ENCODE results near the gene USP7.

USP7 gene

DNA sequence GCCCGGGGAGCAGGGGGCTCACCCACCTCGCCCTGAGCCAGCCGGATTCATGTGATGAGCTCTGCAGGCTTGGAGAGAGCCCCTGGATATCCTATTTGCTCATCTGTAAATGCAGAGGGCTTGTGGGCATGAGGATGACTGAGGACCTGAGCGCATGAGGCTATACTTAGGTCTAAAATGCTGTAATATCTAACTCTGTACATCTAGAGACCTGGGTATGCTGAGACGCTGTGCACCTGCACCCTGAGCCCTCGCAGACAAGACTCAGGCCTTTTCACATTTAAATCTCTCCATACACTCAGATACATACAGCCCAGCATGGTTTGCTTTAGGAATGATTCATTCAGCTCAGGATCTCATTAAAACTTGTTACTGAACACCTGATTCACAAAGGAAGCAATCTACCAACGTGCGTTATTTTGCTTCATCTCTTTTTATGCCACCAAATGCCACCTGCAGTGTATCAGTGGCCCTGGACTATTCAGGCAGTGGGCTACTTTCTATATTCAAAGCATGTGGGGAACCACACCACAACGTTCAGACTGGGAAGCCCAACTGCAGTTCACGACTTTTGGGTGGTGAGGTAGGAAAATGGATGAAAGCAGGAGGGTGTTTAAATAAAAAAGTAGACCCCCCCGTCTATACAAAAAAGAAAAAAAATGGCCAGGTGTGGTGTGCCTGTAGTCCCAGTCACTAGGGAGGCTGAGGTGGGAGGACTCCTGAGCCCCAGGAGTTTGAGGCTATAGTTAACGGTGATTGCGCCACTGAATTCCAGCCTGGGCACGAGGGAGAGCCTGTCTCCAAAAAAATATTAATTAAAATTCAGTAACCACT is 12.0 kb downstream of the USP7 start:
- DNase-seq = no peak

DNA sequence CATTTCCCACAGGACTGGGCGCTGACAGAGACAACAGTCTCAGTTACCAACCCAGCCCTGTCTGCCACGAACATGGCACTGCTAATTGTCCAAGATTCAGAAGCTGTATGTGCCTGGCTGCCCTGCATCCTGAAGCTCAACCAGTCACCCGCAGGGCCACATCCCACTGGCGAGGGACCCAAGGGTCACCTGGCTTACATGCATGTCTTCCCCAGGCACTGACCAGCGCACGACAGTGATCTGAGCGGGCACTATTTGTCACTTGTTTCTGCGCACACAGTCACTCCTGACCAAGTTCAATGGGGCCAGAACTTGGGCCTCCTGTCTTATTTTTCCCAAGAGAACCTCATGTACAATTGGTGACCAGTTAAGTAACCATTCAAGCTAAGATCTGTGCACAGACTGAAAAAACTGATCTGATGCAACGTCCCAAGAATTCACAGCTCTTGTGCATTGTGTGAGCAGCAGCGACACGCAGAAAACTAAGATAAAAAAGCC is 13.1 kb downstream of the USP7 start:
- DNase-seq = no peak

DNA sequence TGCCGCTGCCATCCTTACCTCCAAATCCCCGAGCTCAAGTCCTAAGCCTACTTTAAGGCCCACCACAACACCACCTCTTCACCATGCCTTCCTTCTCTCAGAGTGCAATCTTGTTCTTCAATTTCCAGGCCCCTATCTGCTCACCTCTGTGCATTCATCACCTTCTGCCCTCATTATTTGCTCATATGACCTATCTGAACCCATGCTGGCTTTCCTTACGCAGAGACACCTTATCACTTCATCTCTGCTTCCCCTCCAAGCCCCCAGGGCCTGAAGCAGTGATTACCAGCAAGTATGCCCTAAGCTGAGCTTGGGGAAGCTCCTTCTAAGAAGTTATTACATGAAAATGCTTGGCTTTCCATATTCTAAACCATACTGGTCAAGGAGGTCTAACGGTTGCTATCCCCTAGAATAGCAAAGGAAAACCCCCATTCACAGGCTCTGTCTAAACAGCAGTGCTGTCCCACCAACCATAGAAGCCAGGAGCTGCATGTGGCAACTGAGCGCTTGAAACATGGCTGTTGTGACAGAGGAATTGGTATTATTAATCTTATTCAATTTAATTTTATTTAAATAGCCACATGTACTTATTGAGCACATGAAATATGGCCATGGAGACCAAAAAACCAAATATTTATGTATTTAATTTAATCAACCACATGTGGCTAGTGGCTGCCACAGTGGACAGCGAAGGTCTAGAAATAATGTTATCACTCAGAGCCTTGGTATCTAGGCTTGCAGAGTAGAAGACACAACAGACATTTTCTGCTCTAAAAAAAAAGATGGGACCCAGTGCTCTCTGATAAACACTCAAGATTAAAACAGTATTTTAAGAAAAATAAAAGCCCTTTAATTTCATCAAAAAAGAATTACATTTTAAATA is 13.9 kb downstream of the USP7 start:
- DNase-seq = no peak

DNA sequence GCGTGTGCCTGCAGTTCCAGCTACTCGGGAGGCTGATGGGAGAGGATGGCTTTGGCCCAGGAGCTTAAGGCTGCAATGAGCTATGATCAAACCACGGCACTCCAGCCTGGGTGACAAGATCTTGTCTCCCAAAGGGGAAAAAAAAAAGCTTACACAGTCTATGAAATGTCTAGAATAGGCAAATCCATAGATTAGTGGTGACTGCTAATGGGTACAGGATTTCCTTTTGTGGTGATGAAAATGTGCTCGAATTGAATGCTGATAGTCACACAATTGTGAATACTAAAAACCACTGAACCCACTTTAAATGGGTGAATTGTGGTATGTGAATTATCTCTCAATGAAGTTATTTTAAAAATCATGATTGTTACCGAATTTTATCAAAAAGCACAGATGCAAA is 14.9 kb downstream of the USP7 start:
- DNase-seq = no peak

DNA sequence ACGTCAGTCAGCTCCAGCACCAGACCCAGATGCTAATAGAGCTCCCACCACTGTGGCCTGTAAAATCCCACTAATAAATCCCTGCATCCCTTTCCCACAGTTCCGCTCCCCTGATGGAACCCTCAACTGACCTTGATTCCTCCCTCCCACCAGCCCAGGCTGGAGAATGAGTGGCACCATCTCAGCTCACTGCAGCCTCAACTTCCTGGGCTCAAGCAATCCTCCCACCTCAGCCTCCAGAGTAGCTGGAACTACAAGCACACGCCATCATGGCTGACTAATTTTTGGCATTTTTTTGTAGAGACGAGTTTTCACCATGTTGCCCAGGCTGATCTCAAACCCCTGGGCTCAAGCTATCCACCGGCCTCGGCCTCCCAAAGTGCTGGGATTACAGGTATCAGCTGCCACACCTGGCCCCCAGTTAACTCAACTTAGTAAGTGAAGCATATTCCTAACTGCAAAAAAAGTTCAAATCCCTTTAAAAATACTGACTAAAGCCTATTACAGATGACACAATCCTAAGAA is 15.6 kb downstream of the USP7 start:
- DNase-seq = no peak

DNA sequence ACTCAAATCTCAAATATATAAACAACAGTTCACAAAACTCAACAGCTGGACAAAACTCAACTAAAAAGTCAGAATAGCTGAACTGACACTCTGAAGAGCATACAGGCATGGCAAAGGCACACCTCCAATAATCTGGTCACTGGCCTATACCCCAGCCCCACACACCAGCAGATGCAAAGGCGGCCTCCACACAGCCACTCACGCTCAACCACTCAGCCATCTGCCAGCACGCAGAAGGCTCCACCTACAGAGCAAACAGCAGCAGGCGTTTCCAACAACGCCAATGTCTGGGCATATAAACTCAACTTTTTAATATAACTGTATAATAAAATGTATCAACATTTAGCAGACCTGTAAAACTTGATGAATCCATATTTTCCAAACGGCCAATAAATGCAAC is 17.2 kb downstream of the USP7 start:
- DNase-seq = no peak

DNA sequence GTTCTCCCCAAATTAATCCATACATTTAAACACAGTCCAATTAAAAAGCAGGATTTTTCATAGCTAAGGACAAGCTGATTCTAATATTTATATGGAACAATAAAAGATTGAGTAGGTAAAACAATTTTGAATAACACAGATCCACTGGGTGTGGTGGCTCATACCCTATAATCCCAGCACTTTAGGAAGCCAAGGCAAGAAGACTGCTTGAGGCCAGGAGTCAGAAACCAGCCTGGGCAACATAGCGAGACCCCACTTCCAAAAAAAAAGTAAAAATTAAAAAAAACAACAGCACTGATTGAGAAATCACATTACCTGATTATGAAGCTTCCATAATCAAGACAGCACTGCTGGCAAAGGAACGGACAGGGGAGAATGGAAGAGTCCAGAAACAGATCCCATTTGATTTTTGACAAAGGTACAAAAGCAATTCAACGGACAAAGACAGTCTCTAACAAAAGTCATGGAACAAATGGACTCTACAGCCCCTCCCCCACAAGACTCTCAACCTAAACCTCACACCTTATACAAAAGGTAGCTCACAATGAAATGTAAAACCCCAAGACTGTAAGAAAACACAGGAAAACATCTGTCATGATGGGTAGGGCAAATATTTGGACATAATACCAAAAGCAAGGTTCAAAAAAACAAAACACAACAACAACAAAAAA is 17.9 kb downstream of the USP7 start:
- DNase-seq = no peak

DNA sequence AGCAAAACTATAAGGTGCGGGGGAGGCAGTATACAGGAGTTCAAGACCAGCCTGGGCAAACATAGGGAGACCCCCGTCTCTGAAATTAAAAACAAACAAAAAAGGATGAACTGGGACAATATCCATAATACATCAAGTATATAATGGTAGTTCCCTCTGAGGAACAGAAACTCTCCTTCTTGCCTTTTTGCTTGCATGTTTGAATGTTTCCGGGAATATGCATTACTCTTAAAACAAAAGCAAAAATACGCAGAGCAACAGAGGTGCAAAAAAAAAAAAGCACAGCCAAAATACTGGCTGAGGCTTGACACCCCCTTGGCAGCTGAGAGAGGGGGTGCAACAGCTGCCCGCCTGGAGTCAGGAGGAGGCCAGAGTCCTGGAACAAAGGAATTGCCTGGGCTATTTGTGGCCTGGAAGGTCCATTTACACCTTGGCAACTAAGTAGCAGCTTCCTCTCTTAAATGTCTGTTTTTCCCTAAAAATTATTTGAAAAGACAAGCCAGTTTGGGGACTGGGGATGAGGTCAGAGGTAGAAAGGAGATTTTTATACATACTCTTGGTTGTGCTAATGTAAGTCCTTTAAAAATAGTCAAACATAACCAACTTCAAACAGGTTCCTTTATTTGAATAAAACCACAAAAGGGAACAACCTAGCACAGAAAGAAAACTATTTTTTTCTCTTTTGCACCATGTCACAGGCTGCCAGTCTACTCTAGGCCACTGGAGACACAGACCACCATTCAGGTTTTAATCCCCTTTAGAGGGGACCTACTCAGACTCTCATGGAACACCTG is 19.5 kb downstream of the USP7 start:
- no peak for DNase-seq

DNA sequence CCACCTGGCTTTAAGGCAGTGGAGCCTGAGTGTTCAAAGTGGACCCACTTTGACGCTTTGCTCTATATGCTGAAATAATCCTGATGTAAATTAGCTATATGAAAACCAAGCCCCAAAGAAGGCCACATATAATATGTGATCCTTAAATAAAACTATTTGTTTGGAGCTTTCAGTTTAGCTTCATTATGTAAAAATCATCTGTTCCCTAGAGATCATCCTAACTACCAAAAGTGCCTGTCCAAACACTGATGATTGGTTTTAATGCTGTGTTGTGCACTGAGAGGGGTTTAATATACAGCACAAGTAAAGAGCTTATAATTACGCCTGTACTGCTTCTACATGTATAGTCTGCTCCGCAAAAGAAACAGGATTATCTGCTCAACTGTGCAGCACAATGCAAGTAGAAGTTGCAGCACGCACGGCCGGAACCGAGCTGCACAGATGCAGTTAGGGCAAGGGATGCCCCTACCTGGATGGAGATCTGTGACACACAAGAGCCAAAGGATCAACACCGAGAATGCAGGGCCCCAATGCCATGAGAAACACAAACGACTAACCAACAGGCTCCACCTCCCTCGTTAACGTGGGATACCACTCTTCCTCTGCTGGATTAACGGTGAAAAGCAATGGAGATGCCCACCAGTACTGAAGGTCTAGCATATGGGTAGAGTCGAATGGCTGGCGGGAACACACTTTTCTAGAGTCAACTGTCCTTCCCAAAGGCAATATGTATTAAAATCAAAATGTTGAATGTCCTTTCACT is 20.5 kb downstream of the USP7 start:
- DNase-seq = no peak

DNA sequence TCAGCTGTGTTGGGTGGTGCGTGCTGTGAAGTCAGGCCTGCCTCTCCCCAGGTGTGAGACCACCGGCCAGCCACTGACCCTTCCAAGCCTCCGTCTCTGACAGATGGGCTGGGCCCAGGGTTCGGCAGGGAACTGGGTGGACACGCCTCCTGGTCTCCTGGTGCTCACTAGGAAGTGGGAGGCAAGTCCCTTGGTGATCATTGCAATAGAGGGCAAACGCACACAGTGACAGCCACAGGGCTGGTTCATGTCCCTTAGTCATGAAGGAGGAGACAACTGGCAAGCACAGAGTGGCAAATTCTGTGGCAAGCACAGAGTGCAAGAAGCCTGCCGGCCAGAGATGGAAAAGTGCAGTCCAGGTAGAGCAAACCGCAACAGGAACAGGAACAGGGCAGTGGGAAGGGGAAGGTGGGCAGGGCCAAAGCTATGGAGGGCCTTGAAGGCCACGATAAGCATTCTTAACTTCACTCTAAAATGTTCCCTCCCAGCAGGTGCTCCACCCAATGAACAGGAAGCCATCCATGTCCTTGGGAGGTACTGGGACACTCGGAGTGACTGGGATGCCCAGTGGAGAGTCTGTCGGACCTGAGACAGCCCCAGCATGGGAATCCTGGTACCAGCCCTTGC is 21.9 kb downstream of the USP7 start:
- no peak for DNase-seq

DNA sequence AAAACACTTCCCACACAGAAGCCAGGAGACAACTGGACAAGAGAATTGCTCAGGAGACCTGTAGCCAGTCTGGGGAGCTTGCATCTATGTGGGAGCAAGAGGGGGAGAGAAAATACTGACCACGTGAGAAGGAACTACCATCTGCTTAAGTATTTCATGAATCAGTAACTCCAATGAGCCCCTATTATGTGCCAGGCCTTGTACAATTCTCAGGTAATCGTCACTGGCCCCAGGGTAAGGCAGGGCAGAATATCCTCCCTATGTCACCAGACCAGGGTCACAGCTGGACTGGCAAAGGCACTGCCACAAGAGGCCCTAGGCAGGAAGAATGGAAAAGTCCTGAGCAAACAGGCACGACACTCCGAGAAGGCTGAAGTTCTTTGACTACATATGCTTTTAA is 25.9 kb downstream of the USP7 start:
- DNase-seq = no peak

DNA sequence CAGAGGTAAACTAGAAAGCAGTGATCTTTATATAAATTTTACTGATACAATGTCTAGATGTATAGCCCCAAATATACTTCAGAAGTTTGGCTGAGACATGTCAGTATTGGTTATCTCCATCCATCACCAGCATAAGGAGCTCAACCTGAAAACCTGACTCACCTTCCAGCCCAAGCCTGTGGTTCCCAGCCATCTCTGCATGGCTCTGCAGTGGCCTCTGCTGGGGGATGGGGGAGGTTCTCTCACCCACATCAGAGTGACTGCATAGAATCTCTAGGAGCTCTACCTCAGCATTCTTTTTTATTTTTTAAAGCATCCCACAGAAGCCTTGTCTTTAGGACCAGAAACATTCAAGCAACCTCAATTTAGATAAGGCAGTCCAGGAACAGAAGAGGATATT is 27.3 kb downstream of the USP7 start:
- no peak for DNase-seq

DNA sequence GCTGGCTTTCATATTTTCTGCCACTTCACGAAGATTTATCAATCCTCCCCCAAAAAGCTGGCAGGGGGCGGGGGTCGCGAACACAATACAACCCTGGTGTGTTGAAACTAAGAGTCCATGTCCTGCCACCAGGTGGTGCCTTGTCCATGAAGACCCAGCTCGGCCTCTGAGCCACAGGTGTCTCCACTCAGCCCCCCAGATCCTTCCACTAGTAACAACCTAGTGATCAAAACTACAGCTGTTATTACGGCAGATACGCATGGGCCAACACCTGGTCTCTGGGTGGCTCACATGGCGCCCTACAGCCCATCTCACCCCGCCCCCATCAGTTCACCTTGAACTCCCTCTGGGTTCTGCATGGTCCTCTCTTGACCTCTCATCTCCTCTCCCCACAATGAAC is 27.7 kb downstream of the USP7 start:
- DNase-seq = no peak

DNA sequence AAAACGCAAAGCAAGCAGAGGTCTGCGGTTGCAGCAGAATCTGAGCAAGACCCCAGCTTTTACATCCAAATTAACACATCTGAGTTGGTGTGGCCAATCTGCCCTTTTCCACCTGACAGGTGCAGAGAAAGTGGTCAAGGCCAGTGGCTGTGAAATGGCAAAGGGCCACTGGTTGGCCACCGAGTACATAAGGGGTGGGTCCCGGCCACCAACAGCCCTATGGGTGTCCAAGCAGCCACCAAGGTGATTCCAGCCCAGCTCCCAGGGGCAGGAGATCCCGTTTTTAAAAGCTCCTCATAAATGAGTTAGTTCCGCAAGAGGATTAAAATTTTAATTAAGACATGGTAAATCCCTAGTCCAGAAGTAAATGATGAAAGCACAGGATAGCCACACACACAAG is 29.1 kb downstream of the USP7 start:
- no peak for DNase-seq

DNA sequence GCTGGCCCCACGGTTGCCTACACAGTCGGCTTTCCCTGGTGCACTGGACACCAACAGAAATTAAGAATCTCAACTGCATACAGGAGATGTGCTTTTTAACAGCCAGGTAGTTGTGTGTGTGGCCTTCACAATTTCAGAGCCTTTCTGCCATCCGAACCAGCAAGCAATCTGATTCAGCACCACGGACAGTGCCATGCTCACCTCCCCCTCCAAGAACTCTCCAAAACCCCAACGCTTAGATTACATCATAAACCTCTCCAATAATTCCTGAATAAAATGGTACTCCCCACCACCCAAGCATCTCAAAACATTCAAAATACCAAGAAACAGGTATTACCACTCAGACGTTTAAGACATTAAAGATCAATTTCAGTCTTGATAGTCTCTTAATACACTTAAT is 31.8 kb downstream of the USP7 start:
- DNase-seq = no peak

DNA sequence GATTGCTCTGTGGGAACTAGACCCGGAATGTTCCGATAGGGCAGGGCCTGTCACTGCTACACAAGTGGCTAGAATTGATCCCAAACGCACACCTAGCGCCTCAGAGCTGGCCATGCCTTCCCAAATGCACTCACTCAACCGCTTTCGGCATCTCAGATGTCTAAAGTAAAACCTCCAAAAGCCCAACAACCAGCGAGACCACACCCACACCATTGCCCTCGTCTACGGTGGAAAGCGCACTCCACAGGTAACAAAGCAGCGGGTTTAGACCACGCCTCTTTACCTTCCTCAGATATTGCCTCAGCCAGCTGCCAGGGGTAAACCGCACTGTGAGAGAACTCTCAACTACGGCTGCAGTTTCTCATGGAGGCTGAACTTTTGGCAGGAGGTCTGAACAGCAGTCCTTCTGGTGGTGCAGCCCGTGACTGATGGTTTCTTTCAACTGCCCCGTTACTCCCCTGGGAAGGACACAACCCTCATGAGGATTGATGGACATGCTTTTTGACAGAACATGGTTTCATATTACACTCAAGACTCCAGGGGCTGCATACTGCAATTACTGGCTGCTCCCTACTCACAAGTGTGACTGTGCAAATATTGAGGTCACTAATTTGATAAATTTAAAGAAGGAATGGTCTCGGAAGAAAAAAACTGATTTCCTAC is 34.5 kb downstream of the USP7 start:
- peak; percentile 18 for DNase-seq

DNA sequence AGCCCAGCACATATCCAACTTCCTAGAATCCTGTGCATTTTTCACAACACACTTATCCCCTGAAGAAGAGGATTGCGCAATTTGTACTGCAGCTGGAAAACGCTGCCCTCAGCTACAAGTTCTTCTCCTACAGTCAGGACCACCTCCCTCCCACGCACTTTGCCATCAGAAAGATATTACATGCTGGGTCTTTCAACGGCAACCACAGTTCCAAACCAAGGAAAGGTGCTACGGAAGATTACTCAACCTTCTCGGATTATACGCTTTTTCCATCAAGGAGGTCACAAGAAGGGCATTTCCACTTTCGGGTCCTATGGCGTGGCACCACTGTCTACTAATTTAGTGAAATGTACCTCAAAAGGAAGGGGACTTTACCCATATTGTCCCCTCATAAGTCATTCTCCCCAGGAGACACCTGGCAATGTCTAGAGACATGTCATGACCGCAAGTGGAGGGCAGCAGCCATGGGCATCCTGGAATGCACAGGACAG is 35.2 kb downstream of the USP7 start:
- DNase-seq = no peak

DNA sequence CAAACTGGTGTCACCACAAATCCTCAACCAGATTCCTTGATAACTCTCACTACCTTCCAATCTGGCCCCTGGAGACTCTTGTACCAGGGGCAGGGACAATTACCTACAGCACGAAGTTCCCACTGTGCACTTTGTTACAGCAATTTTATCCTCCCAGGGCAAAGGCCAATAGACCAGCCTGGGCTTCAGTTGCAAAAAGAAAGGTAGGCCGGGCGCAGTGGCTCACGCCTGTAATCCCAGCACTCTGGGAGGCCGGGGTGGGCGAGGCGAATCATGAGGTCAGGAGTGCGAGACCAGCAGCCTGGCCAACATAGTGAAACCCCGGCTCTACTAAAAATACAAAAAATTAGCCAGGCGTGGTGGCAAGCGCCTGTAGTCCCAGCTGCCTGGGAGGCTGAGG is 36.9 kb downstream of the USP7 start:
- no peak for DNase-seq

DNA sequence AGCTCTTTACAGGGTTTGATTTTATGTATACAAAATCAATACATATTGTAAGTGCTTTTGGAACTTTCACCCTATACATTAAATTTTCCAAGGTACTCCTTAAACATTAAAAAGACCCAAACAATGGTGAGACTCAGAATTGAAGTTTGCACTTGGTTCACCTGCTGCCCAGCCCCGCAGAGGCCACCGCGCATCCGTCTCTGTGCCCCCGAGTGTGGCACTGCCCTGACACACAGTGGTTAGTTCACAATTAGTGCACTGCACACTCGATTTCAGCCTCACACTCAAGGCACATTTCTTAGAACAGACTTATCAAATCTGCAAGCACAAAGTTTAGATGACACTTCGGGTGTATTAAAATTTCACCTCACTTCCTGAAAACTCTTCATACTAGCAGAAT is 38.3 kb downstream of the USP7 start:
- no peak for DNase-seq

DNA sequence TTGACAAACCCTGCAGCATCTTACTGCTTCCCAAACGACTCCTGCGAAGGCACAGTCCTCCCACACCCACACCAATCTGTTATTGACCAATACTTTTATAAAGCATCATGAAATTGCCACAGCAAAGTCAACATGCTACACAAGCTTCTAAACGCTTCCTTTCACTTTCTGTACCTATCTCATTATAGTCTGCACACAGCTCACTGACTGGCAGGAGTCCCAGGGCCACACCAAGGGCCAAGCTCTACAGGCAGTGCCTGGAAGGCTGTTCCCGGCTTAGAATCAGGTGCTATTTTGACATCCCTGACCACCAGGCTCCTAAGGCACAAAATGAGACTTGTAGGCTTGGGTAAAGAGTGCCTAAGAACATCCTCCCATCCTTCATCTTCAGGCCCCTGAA is 39.5 kb downstream of the USP7 start:
- peak; percentile 28 for DNase-seq

All from NCI-H2029 treated with DMSO at 0.1 percent for 48 hours (cell line).